H54 (cell line): ENCODE measurements around the gene HES5.
"Not testable (repeated sequence)": the region's sequence is repeated elsewhere in the genome, so short reads cannot be mapped to it uniquely, and the experiment has no call there.

ENCODE experiments used
- DNase-seq: peaks from one replicate; pipeline ENCODE4 v3.0.0; 2011; ENCODE audit warnings: low spot score, mixed read lengths; ENCODE audit not compliant: insufficient read length
- FAIRE-seq: peaks from 3 replicates; lab custom pipeline; 2011; peaks lifted over from hg19 to GRCh38; lab: Jason Lieb, UNC
- POLR2A ChIP-seq: IDR thresholded peaks from 2 replicates; pipeline ENCODE4 v1.6.1; 2011; ENCODE audit warnings: low read depth, mild to moderate bottlenecking, low read length

The HES5 gene

GRCh38 chr1:2529784-2530512, at the start of gene HES5:
Gene HES5 (minus strand): TSS chr1:2530263. CDS start chr1:2530164, 99 bp downstream.
- DNase-seq (no peak), FAIRE-seq (no peak)
- no peak for TF ChIP-seq POLR2A

GRCh38 chr1:2578758-2579118, 48.7 kb upstream of the HES5 start:
- TF ChIP-seq POLR2A: no peak
- DNase-seq: no peak
- FAIRE-seq: no peak

- not testable (repeated sequence) for FAIRE-seq, DNase-seq
Observed at GRCh38 chr1:2577565-2578075, 47.6 kb upstream of the HES5 start.

- FAIRE-seq: no peak
- TF ChIP-seq POLR2A: no peak
Observed at GRCh38 chr1:2575801-2576663, 46.0 kb upstream of the HES5 start.

GRCh38 chr1:2574350-2574749, 44.3 kb upstream of the HES5 start:
- no peak for TF ChIP-seq POLR2A
- FAIRE-seq (no peak), DNase-seq (no peak)

More at GRCh38 chr1:2575801-2576663, 46.0 kb upstream of the HES5 start:
- DNase-seq: no peak

GRCh38 chr1:2573250-2573920, 43.3 kb upstream of the HES5 start:
- FAIRE-seq (no peak), DNase-seq (no peak)
- no peak for TF ChIP-seq POLR2A

- no peak for TF ChIP-seq POLR2A
- DNase-seq (no peak), FAIRE-seq (no peak)
Observed at GRCh38 chr1:2571348-2571747, 41.3 kb upstream of the HES5 start.

- FAIRE-seq (no peak), DNase-seq (no peak)
- TF ChIP-seq POLR2A: no peak
Observed at GRCh38 chr1:2570332-2570731, 40.3 kb upstream of the HES5 start.

GRCh38 chr1:2569703-2570102, 39.6 kb upstream of the HES5 start:
- not testable (repeated sequence) for FAIRE-seq, DNase-seq

GRCh38 chr1:2569060-2569459, 39.0 kb upstream of the HES5 start:
- TF ChIP-seq POLR2A: no peak
- FAIRE-seq (no peak), DNase-seq (no peak)

GRCh38 chr1:2568187-2568816, 38.2 kb upstream of the HES5 start:
- FAIRE-seq, DNase-seq: not testable (repeated sequence)

GRCh38 chr1:2567083-2567679, 37.1 kb upstream of the HES5 start:
- TF ChIP-seq POLR2A: no peak
- no peak for FAIRE-seq
- DNase-seq: no peak
